ENCODE measurements around the gene HNRNPUL2. TPM values are rescaled to one million over a fixed set of nuclear protein-coding genes. Genes with fewer than 3 reads are reported as not detected.

The HNRNPUL2 gene
- total and polyA plus RNA-seq, 9 of the 15 experiments (the other 6 are each of a cell fraction or from before 2014, with no cell fraction given), result 0.89 to 44.3 (median 15.2) TPM

GRCh38 chr11:62727165-62727871 is at the start of gene HNRNPUL2 (continued):
- TF ChIP-seq MED1 (CRISPR knock-in tag; IDR thresholded peaks at IDR 0.05; ENCODE audit: borderline replicate concordance) (no peak; the same call in 1 of the 2 replicates), USF1 (CRISPR knock-in tag; IDR thresholded peaks at IDR 0.05) (peak; percentile 47), NR3C1 (CRISPR knock-in tag; IDR thresholded peaks at IDR 0.05) (0 out of 2 replicates have a peak, but pooled peaks have one; percentile 81), TARDBP (IDR thresholded peaks at IDR 0.05) (peak; percentile 57; the same call in 1 of the 2 replicates), SMAD4 (CRISPR knock-in tag; conservative IDR thresholded peaks at IDR 0.05) (peak; percentile 74), SIN3A (IDR thresholded peaks at IDR 0.05; ENCODE audit: borderline replicate concordance in 2 of 2, control insufficient read depth in 1 of 2, low read depth in 2 of 2, low read length in 2 of 2) (no peak), BCLAF1 (IDR thresholded peaks at IDR 0.05; ENCODE audit: borderline replicate concordance in 1 of 2, control insufficient read depth in 1 of 2, low read depth in 2 of 2, low read length in 1 of 2) (0 out of 4 replicates have a peak, but pooled peaks of 1 of the 2 experiments have one; percentile 57), MAX (CRISPR knock-in tag; IDR thresholded peaks at IDR 0.05) (peak; percentile 89), SMARCB1 (IDR thresholded peaks at IDR 0.05; ENCODE audit: insufficient read length, low read depth) (no peak), ZBTB1 (CRISPR knock-in tag; IDR thresholded peaks at IDR 0.05; ENCODE audit: borderline replicate concordance, low read depth) (peak; percentile 35; the same call in 1 of the 2 replicates), POLR2AphosphoS5 (IDR thresholded peaks at IDR 0.05; ENCODE audit: control insufficient read depth, insufficient read depth, low read depth, low read length) (peak; percentile 83; the same call in 1 of the 2 replicates), ELF1 (tag; IDR thresholded peaks at IDR 0.05) (peak; percentile 66), SOX6 (IDR thresholded peaks at IDR 0.05) (peak; percentile 67; the same call in 1 of the 2 replicates), ZKSCAN3 (CRISPR knock-in tag; IDR thresholded peaks at IDR 0.05) (no peak), KDM5B (IDR thresholded peaks at IDR 0.05; ENCODE audit: insufficient replicate concordance, low read depth, low read length) (peak; percentile 92)
- TF ChIP-seq, protein P1, sequence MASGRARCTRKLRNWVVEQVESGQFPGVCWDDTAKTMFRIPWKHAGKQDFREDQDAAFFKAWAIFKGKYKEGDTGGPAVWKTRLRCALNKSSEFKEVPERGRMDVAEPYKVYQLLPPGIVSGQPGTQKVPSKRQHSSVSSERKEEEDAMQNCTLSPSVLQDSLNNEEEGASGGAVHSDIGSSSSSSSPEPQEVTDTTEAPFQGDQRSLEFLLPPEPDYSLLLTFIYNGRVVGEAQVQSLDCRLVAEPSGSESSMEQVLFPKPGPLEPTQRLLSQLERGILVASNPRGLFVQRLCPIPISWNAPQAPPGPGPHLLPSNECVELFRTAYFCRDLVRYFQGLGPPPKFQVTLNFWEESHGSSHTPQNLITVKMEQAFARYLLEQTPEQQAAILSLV (tag; IDR thresholded peaks at IDR 0.05), result no peak
- TF ChIP-seq, protein P2, sequence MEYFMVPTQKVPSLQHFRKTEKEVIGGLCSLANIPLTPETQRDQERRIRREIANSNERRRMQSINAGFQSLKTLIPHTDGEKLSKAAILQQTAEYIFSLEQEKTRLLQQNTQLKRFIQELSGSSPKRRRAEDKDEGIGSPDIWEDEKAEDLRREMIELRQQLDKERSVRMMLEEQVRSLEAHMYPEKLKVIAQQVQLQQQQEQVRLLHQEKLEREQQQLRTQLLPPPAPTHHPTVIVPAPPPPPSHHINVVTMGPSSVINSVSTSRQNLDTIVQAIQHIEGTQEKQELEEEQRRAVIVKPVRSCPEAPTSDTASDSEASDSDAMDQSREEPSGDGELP (CRISPR knock-in tag; IDR thresholded peaks at IDR 0.05; ENCODE audit: borderline replicate concordance), result peak; percentile 84
- TF ChIP-seq, protein P3, sequence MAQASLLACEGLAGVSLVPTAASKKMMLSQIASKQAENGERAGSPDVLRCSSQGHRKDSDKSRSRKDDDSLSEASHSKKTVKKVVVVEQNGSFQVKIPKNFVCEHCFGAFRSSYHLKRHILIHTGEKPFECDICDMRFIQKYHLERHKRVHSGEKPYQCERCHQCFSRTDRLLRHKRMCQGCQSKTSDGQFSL (CRISPR knock-in tag; IDR thresholded peaks at IDR 0.05), result no peak
- TF ChIP-seq, protein P3 (tag; IDR thresholded peaks at IDR 0.05), result no peak
